MCF 10A (cell line): Measurements from ENCODE around the gene RHOJ. TPM values are rescaled to one million over a fixed set of nuclear protein-coding genes. Genes with fewer than 3 reads are reported as not detected.
"Not testable (repeated sequence)": the region's sequence is repeated elsewhere in the genome, so short reads cannot be mapped to it uniquely, and the experiment has no call there.

Experiments used
- BruUV-seq: library from RNA; stranded (reverse); fragments of 400-500 nt; replicated peaks from 2 replicates; lab custom pipeline; 2021; lab: Mats Ljungman, UMichigan
- CTCF ChIA-PET: fragments of 300-600 bp; sonication (Branson Sonifier 250); formaldehyde crosslinking; extraction: SDS; loops from one replicate; lab custom pipeline; 2021; ENCODE audit warnings: antibody characterized with exemption, inconsistent platforms; lab: Yijun Ruan, JAX
- POLR2A ChIA-PET: fragments of 300-600, 350-650 bp; sonication (Branson Sonifier 250); formaldehyde crosslinking; extraction: SDS; loops from one replicate; lab custom pipeline; 2020; ENCODE audit warnings: antibody characterized with exemption, inconsistent platforms; lab: Yijun Ruan, JAX
- DNase-seq: peaks from one replicate; pipeline ENCODE4 v3.0.0-alpha.2; 2018; ENCODE audit not compliant: unreplicated experiment
- H3K27ac Mint-ChIP-seq: one replicate; pipeline ENCODE4 v1.8.0; 2022; ENCODE audit warnings: mild to moderate bottlenecking, low read depth, mixed read lengths; ENCODE audit not compliant: unreplicated experiment
- H3K27me3 Mint-ChIP-seq: one replicate; pipeline ENCODE4 v1.8.0; 2022; ENCODE audit warnings: mixed read lengths; ENCODE audit not compliant: insufficient read depth, unreplicated experiment
- H3K36me3 Mint-ChIP-seq: one replicate; pipeline ENCODE4 v1.8.0; 2022; ENCODE audit warnings: mild to moderate bottlenecking, moderate library complexity, mixed read lengths; ENCODE audit not compliant: insufficient read depth, unreplicated experiment
- H3K4me1 Mint-ChIP-seq: one replicate; pipeline ENCODE4 v1.8.0; 2022; ENCODE audit warnings: mixed read lengths; ENCODE audit not compliant: insufficient read depth, unreplicated experiment
- H3K4me3 Mint-ChIP-seq: one replicate; pipeline ENCODE4 v1.8.0; 2022; ENCODE audit warnings: mild to moderate bottlenecking, moderate library complexity, mixed read lengths; ENCODE audit not compliant: unreplicated experiment
- H3K9me3 Mint-ChIP-seq: one replicate; pipeline ENCODE4 v1.8.0; 2022; ENCODE audit warnings: mixed read lengths; ENCODE audit not compliant: unreplicated experiment
- CTCF ChIP-seq: fragments of 200-600 bp; IDR thresholded peaks from one replicate; pipeline ENCODE4 v1.8.0; 2022; ENCODE audit warnings: antibody characterized with exemption, mild to moderate bottlenecking; ENCODE audit not compliant: unreplicated experiment
- intact Hi-C: fragments of 100-400 bp; cut with micrococcal nuclease; formaldehyde crosslinking; loops from 2 replicates; pipeline ENCODE4 v1.14.1; 2022
- total RNA-seq: library from RNA; stranded (reverse); gene quantifications from 2 replicates; pipeline ENCODE4 v1.2.3, GENCODE V29; 2022

RHOJ gene
- total RNA-seq, 1 experiment from 2014 or later: not detected

GRCh38 chr14:63297372-63298063 is 93.3 kb downstream of the RHOJ start:
- POLR2A ChIA-PET: no interaction called here
- intact Hi-C loops: no loop called here
- no peak for TF ChIP-seq CTCF
- BruUV-seq: no TSS peak
- Mint-ChIP-seq H3K4me1 (no peaks in the 10 kb centered on the region), H3K27ac (no peak overlapping the region), H3K9me3 (no peaks in the 10 kb centered on the region), H3K4me3 (no peak overlapping the region), H3K36me3 (no peaks in the 10 kb centered on the region), H3K27me3 (no peaks in the 10 kb centered on the region)
- DNase-seq: no peak
- CTCF ChIA-PET: interaction anchor here (1.1 kb wide), 1 partner anchor 1135 kb away, joined by 4 read pairs; no protein-coding TSS in a partner anchor

GRCh38 chr14:63299351-63300110 is 95.3 kb downstream of the RHOJ start:
- BruUV-seq: no TSS peak

GRCh38 chr14:63300854-63301253 is 96.6 kb downstream of the RHOJ start:
- TF ChIP-seq CTCF: no peak
- Mint-ChIP-seq H3K9me3 (no peaks in the 10 kb centered on the region), H3K36me3 (no peaks in the 10 kb centered on the region), H3K4me1 (no peaks in the 10 kb centered on the region), H3K27ac (no peak overlapping the region), H3K4me3 (no peak overlapping the region), H3K27me3 (no peaks in the 10 kb centered on the region)
- no TSS peak for BruUV-seq
- intact Hi-C loops: no loop called here
- ChIA-PET CTCF (no interaction called here), POLR2A (no interaction called here)
- no peak for DNase-seq

More at GRCh38 chr14:63299351-63300110, 95.3 kb downstream of the RHOJ start:
- Mint-ChIP-seq H3K4me3 (no peak overlapping the region), H3K36me3 (no peaks in the 10 kb centered on the region), H3K27me3 (no peaks in the 10 kb centered on the region), H3K4me1 (no peaks in the 10 kb centered on the region), H3K9me3 (no peaks in the 10 kb centered on the region), H3K27ac (no peak overlapping the region)
- no peak for DNase-seq
- no peak for TF ChIP-seq CTCF
- ChIA-PET CTCF (interaction anchor here (0.9 to 1.0 kb wide), 2 partner anchors 8 to 23 kb away, joined by 3 read pairs; no protein-coding TSS in a partner anchor), POLR2A (interaction anchor here (0.6 kb wide), 1 partner anchor 105 kb away, joined by 3 read pairs; no protein-coding TSS in a partner anchor)
- intact Hi-C loops: no loop called here

GRCh38 chr14:63301891-63302534 is 97.8 kb downstream of the RHOJ start:
- no peak overlapping the region for H3K4me3 Mint-ChIP-seq
- no peak for DNase-seq
- H3K9me3 Mint-ChIP-seq: no peaks in the 10 kb centered on the region
- intact Hi-C loops: no loop called here
- no peaks in the 10 kb centered on the region for H3K36me3 Mint-ChIP-seq
- TF ChIP-seq CTCF: no peak
- CTCF ChIA-PET: interaction anchor here (0.6 kb wide), 1 partner anchor 242 kb away, joined by 3 read pairs; no protein-coding TSS in a partner anchor
- H3K27me3 Mint-ChIP-seq: no peaks in the 10 kb centered on the region
- H3K4me1 Mint-ChIP-seq: no peaks in the 10 kb centered on the region
- POLR2A ChIA-PET: no interaction called here
- no TSS peak for BruUV-seq
- H3K27ac Mint-ChIP-seq: no peak overlapping the region

GRCh38 chr14:63304429-63304828 is 100.2 kb downstream of the RHOJ start:
- H3K27me3 Mint-ChIP-seq, H3K36me3 Mint-ChIP-seq, H3K9me3 Mint-ChIP-seq, POLR2A ChIA-PET, DNase-seq, CTCF ChIA-PET, H3K4me3 Mint-ChIP-seq, H3K4me1 Mint-ChIP-seq, intact Hi-C loops, BruUV-seq, H3K27ac Mint-ChIP-seq: not testable (repeated sequence)
